Esophagus squamous epithelium (tissue), 4 donors: ENCODE data around the gene AP4E1.

ENCODE experiments used
- CTCF ChIP-seq, 6 experiments: fragments of 450-650 bp in 4 of 6; fragments of 200-600 bp in 2 of 6; sonication (generic) in 2 of 6; IDR thresholded peaks; one replicate each; pipeline ENCODE4 v1.5.1; 2016 to 2019; ENCODE audit warnings: antibody characterized with exemption in 6 of 6, mild to moderate bottlenecking in 4 of 6, moderate library complexity in 4 of 6
- POLR2A ChIP-seq, 4 donors: fragments of 450-650 bp; IDR thresholded peaks; one replicate each; pipeline ENCODE4 v1.6.1; 2017; ENCODE audit warnings: antibody characterized with exemption in 4 of 4, mild to moderate bottlenecking in 4 of 4, moderate library complexity in 3 of 4

GRCh38 chr15:50884540-50884939 is 23.9 kb upstream of the AP4E1 start:
- TF ChIP-seq CTCF (IDR thresholded peaks at IDR 0.05): no peak
- TF ChIP-seq POLR2A (IDR thresholded peaks at IDR 0.05): no peak
